HG03442 (cell line): Measurements from ENCODE around the gene TMEM95.
"Not testable (repeated sequence)": the region's sequence is repeated elsewhere in the genome, so short reads cannot be mapped to it uniquely, and the experiment has no call there.

Experiments
- ATAC-seq: cut with Tn5 transposase; IDR thresholded peaks from one replicate; pipeline ENCODE4 v1.9.1; 2021; ENCODE audit warnings: mild to moderate bottlenecking, moderate library complexity; ENCODE audit not compliant: unreplicated experiment

Gene TMEM95

DNA sequence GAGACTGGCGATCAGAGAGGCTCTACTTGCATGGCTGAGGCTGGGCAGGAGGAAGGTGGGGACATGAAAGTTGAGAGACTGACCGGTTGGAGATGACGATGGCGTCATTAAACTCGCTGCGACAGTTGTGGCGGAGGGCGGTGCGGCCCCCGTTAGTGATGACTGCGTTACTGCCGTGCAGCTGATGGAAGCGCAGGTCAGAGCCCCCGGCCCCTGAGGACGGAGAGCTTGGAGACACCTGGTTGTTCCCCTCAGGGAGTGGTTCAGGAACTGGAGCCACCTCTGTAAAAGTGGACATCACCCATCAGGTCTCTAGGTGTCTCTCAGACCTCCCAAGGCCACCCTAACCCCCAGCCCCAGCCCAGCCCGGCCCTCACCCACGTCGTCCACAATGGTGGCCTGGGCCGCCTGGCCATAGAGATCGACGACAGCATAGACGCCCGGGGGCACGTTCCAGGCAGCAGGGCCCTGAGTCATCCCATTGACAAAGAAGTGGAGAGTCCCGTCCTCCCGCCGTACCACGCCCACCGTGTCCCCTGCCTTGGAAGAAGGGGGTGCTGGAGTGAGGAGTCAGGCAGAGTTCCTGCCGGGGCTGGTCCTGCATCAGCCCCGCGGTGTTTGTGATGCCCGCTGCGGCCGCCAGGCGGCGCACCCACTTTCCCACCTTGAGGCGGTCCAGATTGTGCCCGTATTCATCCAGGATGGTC, 31.1 kb upstream of the TMEM95 start:
- no peak for ATAC-seq

DNA sequence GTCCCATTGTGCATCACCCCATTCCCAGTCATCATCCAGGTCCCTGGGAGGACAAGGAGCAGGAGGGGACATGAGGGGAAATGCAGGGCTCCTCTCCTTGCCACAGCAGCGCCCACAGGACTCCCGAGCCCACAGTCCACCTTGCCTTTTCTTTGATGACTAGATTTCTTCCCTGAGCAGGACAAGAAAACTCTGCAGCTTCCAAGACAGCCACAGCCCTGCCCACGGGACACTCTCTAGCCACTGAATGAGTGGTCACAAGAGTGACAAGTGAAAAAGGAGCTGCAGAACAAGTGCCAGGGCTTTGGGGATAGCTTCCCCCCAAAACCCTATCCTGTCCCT, 30.5 kb upstream of the TMEM95 start:
- no peak for ATAC-seq

DNA sequence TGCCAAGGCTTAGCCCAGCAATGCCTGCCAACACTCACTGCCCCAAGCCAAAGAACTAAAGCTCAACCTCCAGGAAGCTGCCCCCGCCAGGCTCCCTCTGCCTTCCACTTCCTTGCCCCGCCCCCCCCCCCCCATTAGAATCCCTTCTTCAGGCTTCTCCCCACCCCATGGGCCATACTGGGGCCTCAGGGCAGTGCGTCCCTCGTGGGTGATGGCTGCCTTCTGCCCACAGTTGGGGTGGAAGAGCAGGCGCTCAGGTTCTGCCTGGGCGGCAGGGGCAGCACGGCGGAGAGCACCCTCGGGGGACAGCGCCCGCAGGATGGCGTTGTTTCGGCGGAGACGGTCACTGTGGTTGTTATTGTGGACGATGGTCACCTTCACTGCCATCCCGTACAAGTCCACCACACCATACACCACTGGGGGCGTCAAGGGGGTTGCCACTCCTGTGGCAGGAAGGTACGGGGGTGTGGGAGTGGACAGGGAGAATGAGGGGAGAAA, 29.9 kb upstream of the TMEM95 start:
- ATAC-seq, result no peak

DNA sequence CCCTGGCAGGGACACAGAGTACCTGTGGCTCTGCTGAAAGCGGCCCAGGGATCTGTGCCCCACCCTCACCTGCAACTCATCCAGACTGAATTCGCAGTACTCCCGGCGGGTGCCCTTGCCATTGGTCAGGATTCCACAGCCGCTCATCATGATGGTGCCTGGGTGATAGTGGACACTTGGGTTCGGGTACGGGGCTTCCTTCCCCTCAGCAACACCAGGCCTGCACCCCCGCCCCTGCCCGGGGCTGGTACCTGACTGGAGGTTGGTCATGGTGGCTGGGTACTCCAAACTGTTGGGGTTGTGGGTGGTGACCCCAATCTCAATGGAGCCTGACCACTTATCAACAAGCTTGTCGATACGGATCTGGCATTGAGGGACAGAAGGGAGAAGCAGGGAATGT, 28.8 kb upstream of the TMEM95 start:
- ATAC-seq, result no peak

DNA sequence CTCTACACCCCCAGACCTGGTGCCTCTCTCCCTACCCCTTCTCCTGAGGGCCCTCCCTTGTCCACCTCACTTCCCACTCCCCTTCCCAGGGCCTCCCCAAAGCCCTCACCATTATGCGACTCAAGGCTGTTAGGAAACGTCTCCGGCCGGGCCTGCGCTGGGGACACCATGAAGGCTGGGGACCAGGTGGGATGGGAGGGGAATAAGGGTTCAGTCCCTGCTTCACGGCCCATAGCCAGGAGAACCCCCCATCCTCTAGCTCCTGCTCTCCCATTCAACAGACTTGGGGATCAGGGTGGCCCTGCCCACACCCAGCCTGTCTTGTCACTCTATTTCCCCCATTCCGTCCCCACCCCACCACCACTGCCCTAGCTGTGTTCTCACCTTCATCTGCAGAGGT, 27.9 kb upstream of the TMEM95 start:
- no peak for ATAC-seq

DNA sequence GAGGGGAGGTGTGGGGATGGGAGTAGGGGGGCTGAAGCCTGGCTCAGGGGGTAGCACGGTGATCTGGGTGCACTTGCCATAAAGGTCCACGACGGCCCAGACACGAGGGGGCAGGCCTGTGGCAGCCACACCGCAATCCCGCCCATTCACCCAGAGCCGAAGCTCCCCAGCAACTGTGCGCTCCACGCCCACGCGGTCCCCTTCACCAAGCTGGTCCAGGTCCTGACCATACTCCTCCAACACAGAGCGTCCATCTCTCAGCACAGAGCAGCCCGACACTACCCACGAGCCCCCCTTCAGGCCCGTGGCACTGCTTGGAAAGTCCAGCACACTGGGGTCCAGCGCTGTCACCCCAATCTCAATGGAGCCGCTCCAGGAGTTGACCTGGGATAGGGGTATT, 27.5 kb upstream of the TMEM95 start:
- no peak for ATAC-seq

DNA sequence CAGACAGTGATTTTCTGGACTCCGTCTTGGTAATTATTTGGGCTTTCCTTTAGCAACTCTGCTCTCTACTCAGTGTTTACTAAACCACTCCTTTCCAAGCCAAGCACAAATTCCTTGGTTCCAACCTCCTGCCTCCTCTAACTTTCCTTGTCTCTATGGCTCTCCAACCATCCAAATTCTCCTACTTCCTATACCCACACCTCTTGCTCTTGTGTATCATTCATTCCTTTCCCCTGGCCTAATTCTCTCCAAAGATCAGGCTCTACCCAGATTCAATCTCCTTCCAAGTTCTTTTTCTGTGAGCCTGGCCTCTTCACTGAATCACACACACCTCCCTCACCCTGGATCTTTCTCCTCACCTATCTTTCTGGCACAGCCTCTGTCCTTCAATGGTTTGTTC, 26.9 kb upstream of the TMEM95 start:
- no peak for ATAC-seq

DNA sequence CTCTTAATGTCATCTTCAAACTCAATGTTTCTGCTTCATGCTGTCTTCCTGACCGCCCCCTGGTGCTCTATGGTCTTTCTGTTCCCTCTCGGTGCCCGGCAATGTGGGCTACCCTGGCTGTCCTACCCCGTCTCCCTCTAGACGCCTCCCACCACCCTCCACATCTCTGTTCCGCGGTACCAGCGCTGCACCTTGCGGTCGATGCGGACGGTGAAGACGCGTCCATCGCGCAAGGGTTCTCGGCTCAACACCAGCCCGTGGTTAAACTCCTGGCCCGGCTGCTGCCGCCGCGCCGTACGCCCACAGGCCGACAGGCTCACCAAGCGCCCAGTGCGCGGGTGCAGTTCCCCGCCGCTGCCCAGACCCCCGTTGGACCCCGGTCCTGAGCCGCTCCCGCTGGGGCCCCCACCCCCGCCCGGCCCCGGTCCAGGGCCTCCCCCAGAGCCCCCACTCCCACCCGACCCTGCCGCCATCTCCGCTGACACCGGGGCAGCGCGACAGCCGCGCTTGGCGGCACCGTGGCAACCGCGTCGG, 26.0 kb upstream of the TMEM95 start, which contains the start of gene NEURL4:
Gene NEURL4 (minus strand): TSS at position 496 of the 534 bp plus-strand sequence. CDS start 23 bp downstream, at position 473.
- peak; percentile 17 for ATAC-seq

DNA sequence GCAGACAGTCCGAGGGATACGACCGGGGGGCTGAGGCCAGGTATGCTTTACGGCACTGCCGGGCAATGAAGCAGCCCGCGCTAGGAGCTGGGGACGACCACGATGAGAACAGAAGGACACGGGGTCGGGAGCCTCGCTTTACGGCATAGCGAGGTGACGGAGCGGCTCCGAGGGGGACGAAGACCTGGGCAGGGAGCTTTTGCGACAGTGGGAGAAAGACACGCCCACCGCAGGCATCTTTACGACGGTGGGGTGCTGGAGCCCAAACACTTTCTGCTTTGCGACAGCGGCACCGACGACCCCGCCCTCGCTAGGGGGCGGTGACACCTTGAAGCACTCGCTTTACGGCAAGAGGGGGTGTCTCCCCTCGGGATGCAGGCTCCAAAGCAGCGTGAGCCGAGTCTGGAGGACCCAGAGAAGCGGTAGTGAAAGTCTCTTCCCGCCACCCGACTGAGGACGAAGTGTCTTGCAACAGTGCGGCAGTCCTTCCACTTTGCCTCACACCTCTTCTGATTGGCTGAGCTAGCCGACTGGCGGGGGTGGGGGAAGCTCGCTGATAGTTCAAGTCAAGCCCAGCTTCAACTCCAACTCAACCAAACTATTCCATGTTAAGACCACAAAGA, 25.5 kb upstream of the TMEM95 start:
- peak; percentile 66 for ATAC-seq

DNA sequence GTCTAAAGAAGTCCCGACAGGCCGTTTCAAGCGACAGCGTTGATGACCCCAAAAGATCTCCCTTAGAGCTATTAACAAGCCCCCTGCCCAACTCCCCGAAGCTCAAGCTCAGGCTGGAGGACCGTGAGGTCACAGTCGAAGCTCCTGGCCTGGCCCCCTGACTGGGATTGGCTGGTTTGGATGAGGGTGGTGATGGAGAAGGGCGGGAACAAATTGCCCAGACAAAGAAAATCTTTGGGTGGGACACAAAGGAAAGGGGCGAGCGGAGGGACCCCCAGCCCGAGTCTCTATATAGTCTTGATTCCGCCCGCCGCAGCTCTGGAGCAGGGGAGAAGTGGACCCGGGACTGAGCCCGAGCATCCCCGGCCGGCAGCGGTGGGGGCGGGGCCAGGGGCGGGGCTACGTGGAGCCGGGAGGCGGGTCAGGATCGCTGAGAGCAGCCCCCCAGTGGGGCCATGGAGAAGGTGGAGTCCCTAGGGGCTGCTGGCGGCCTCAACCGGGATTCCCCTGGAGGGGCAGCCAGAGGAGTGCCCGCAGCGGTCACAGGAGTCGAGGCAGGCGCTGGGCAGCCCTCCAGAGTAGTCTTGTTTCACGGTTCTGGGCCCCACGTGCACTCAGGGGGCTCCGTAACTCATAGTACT, 24.8 kb upstream of the TMEM95 start:
- ATAC-seq, result peak; percentile 30

DNA sequence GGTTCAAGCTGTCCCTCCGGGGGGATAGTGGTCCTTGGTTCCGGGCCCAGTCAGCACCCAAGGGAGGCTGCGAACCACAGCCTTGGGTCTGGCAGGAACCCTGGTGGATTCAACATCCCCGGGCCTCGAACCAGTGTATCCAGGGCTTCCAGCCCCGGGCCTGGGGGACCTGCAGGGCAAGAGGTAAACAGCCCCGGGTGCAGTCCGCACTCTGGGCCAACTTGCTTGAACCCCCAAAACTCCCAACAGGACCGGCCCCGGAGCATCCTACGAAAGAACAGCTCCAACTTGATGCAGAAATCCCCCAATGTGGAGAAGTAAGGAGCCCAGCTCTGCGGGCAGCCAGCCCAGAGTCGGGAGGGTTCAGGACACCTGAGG, 24.3 kb upstream of the TMEM95 start:
- ATAC-seq, result no peak

DNA sequence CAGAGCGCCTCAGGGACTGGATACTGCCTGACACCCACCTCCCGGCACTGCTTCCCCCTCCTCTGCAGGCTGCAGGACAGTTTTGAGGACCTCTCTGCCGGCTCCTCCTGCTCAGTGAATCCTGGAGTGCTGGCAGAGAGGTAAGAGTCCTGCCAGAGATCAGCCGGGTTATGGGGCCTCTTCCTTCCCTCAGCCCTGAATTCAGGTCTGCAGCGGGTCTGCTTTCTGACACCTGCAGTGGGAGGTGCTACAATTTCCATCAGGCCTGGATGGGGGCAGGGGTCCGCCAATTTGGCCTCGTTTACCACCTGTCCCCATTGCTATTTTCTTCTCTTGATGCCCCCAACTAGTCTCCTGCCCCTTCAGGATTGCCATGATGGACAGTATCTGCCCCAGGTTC, 22.8 kb upstream of the TMEM95 start:
- no peak for ATAC-seq

DNA sequence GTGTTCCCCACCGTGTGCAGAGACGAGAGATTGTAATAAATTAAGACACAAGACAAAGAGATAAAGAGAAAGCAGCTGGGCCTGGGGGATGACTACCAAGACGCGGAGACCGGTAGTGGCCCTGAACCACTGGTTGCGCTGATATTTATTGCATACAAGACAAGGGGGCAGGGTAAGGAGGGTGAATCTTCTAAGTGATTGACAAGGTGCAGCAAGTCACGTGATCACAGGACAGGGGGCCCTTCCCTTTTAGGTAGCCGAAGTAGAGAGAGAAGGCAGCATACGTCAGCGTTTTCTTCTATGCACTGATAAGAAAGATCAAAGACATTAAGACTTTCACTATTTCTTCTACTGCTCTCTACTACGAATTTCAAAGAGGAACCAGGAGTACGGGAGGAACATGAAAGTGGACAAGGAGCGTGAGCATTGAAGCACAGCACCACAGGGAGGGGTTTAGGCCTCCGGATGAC, 22.3 kb upstream of the TMEM95 start:
- not testable (repeated sequence) for ATAC-seq

DNA sequence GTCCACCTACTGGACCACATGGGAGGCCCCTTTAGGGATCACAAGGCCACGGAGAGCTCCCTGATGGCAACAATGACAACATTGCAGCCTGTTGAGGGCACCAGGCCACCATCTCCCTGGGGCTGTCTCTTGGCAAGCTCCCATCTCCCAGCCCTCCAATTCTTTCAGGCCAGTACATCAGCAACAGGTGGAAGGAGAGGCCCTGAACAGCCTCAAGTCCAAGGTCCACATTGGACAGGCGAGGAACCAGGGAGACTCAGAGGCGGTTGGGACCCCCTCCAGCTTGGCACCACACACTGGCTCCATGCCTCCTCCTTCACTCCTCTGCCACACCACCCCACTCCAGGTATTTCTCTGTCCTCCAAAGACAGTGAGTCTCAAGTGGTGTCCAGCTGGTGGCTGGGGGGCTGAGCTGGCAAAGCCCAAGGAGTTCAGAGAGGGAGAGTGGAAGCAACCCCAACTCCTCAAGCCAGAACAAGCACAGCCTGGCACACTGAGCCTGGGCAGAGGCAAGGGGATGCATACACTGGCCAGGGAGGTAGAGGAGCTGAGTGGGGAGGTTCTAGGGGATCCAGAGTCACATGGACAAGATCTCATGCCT, 19.9 kb upstream of the TMEM95 start:
- ATAC-seq, result no peak

DNA sequence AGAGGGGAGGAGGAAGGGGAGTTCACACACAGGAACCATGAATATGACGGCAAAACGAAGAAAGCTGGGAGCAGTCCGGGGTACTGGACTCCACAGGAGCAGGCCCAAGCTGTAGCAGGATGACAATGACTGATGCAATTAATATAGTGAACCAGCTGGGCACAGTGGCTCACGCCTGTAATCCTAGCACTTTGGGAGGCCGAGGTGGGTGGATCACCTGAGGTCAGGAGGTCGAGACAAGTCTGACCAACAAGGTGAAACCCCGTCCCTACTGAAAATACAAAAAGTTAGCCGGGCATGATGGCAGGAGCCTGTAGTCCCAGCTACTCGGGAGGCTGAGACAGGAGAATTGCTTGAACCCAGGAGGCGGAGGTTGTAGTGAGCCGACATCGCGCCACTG, 19.2 kb upstream of the TMEM95 start:
- ATAC-seq, result not testable (repeated sequence)

DNA sequence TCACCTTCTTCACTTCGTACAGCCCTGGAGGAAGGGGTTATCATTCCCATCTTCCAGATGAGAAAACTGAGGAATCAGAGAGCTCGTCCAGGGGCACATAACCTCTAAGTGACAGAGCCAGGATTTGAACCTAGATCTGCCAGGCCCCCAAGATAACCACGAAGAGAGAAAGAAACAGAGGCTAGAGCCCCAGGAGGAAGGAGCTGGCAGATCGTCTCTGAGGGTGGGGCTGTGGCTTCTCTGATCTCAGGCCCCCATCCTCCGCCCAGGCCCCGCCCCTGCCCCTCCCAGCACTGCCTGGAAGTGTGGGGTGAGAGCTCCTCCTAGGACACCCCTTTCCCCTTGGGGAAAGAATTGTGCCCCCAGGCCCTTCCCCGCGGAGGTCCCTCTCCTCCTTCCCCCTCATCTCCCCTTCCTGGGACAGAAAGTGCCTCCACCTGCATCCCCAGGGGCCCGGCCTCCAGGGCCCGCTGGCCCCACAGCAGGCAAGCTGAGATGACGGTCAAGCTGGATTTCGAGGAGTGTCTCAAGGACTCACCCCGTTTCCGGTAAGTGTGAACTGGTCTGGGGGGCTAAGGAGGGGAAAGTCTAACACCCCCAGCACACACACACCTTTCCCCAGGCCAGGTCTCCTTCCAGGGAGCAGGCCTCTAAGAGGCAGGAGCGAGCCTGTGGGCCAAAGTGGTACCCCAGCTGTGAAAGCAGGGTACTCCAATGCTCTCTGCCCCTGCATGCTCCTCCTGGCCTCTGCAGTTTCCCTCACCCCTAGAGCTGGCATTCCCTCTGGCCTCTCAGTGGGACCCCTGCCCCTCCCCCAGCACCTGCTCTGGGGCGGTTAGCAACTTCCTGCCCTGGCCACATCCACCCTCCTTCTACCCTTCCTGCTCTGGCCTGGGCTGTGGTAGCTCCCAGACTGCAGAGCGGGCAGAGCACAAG, 18.4 kb upstream of the TMEM95 start, which contains the start of gene ACAP1:
Gene ACAP1 (plus strand): TSS at position 290 of the 936 bp plus-strand sequence. CDS start 206 bp downstream, at position 496.
- no peak for ATAC-seq

DNA sequence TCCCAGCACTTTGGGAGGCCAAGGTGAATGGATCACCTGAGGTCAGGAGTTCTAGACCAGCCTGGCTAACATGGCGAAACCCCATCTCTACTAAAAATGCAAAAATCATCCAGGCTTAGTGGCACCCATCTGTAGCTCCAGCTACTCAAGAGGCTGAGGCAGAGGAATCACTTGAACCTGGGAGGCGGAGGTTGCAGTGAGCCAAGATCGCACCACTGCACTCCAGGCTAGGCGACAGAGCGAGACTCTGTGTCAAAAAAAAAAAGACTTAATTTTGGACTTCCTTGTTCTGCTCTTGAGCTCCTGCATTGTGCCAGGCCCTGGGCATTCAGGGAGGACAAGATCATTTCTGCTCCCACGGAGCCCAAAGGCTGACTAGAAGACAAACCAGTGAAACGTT, 17.4 kb upstream of the TMEM95 start:
- not testable (repeated sequence) for ATAC-seq

DNA sequence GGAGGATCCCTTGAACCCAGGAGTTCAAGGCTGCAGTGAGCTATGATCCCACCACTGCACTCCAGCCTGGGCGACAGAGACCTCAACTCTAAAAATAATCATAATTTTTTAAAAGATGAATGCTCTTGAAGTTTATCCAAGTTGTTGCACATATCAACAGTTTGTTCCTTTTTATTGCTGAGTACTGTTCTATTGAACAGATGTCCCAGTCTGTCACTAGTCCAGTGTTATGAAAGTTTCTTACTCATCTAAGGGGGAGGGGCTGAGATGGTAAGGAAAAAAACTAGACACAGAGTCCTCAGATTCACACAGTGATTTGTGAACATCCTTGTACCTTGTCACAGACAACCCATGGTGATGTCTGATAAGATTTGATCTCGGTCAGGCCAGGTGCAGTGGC, 14.8 kb upstream of the TMEM95 start:
- no peak for ATAC-seq

DNA sequence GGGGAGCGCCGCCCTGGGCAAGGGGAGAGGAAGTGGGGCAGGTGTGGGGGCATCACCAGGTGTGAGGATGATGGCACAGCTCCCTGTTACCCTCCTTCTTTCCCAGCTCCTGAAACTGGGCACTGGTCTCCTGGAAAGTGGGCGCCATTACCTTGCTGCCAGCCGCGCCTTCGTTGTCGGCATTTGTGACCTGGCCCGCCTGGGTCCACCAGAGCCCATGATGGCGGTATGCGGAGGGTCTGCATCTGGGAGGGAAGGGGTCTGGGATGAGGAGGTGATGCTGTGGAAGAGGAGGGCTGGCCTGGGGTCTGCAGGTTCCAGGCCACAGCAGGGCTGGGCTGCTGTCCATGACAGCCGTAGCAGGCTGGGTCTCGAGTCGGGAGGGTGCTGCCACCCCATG, 13.1 kb upstream of the TMEM95 start:
- no peak for ATAC-seq

DNA sequence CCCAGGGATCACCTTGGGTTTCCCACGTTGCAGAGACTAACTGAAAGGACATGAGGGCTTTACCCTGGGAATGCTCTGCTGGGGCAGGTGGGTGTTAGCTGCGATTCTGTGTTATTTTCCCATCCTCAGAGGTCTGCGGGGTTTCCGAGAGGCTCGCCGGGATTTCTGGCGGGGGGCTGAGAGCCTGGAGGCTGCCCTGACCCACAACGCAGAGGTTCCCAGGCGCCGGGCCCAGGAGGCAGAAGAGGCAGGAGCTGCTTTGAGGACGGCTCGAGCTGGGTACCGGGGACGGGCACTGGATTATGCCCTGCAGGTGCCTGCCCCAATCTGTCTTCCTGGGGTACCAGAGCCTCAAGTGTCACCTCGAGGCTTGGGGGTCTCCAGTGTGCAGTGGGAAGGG, 11.7 kb upstream of the TMEM95 start:
- no peak for ATAC-seq
